Measurements from ENCODE around the gene PRPF40A. TPM values are rescaled to one million over a fixed set of nuclear protein-coding genes. Genes with fewer than 3 reads are reported as not detected.

Gene PRPF40A
- total and polyA plus RNA-seq, 2 of the 13 experiments (the other 11 are each of a cell fraction or from before 2014, with no cell fraction given) = 146 to 207 TPM

- POLR2A ChIA-PET = no interaction called here
- FAIRE-seq = no peak
Measured at GRCh38 chr2:152695763-152696162, 21.5 kb downstream of the PRPF40A start.

GRCh38 chr2:152694161-152694661 lies 23.1 kb downstream of the PRPF40A start:
- Histone ChIP-seq H2AFZ (ENCODE audit: low read length) (no peak overlapping the region), H3K9me3 (ENCODE audit: low read length) (no peaks in the 10 kb centered on the region), H3K27ac (ENCODE audit: extremely low read length, insufficient read depth, low read length) (no peak overlapping the region), H3K4me3 (replicated peaks in 1 of 3; ENCODE audit: insufficient read depth in 1 of 3, low read depth in 2 of 3, low read length in 3 of 3) (no peak overlapping the region), H3K36me3 (replicated peaks in 1 of 2; ENCODE audit: control insufficient read depth in 1 of 2, insufficient read depth in 2 of 2, low read length in 2 of 2) (peaks cover 3 to 46% of the 10 kb centered on the region in 2 experiments), H3K4me1 (ENCODE audit: insufficient read depth, low read length) (no peaks in the 10 kb centered on the region), H4K20me1 (ENCODE audit: insufficient read depth, low read length) (peaks cover 13% of the 10 kb centered on the region; the same call in 1 of the 2 replicates), H3K9ac (ENCODE audit: insufficient read depth, low read depth, low read length) (no peak overlapping the region), H3K27me3 (ENCODE audit: control insufficient read depth in 1 of 2, insufficient read depth in 2 of 2, low read length in 2 of 2) (no peaks in the 10 kb centered on the region), H3K79me2 (ENCODE audit: insufficient read depth, low read length) (peaks cover 57% of the 10 kb centered on the region), H3K4me2 (ENCODE audit: low read depth, low read length) (no peak overlapping the region)
- in situ Hi-C loops (cut with HindIII; ENCODE audit: extremely low pct_ligation_motif_present, low pct_unique_long_range_greater_than_20kb) (no loop called here), intact Hi-C loops (cut with micrococcal nuclease; ENCODE audit: unreplicated experiment) (no loop called here)
- WGBS (ENCODE audit: low lambda C conversion rate) = 95% methylated on average over 8 of the region's 8 CpGs
- ChIA-PET CTCF (ENCODE audit: low intra/inter-chr PET ratio, low total read pairs) (no interaction called here), POLR2A (no interaction called here)
- no TSS peak for BruUV-seq (replicated peaks)
- no peak for FAIRE-seq
- TF ChIP-seq GPN1 (CRISPR knock-in tag; IDR thresholded peaks at IDR 0.05; ENCODE audit: borderline replicate concordance) (no peak), RBM22 (optimal IDR thresholded peaks at IDR 0.05; ENCODE audit: low read length) (peak; percentile 44), ZNF572 (CRISPR knock-in tag; IDR thresholded peaks at IDR 0.05) (no peak), SNAPC4 (CRISPR knock-in tag; IDR thresholded peaks at IDR 0.05) (no peak), ZNF230 (CRISPR knock-in tag; IDR thresholded peaks at IDR 0.05) (no peak), SAP130 (CRISPR knock-in tag; IDR thresholded peaks at IDR 0.05; ENCODE audit: low read depth) (no peak), ETV6 (CRISPR knock-in tag; conservative IDR thresholded peaks at IDR 0.05) (no peak), E2F5 (CRISPR knock-in tag; conservative IDR thresholded peaks at IDR 0.05) (no peak)
- no peak for DNase-seq (ENCODE audit: low spot score)
- ATAC-seq = no peak

More at GRCh38 chr2:152695763-152696162, 21.5 kb downstream of the PRPF40A start:
- no TSS peak for BruUV-seq (replicated peaks)
- H4K20me1 ChIP-seq (ENCODE audit: insufficient read depth, low read length) = peaks cover 20% of the 10 kb centered on the region
- no peaks in the 10 kb centered on the region for H3K9me3 ChIP-seq (ENCODE audit: low read length)
- H3K4me1 ChIP-seq (ENCODE audit: insufficient read depth, low read length) = no peaks in the 10 kb centered on the region
- H3K4me3 ChIP-seq (replicated peaks in 1 of 3; ENCODE audit: insufficient read depth in 1 of 3, low read depth in 2 of 3, low read length in 3 of 3) = no peak overlapping the region
- H3K9ac ChIP-seq (ENCODE audit: insufficient read depth, low read depth, low read length) = no peak overlapping the region
- 96% methylated on average over 3 of the region's 3 CpGs for WGBS (ENCODE audit: low lambda C conversion rate)
- H3K27me3 ChIP-seq (ENCODE audit: control insufficient read depth in 1 of 2, insufficient read depth in 2 of 2, low read length in 2 of 2) = no peaks in the 10 kb centered on the region
- peaks cover 3 to 45% of the 10 kb centered on the region in 2 experiments for H3K36me3 ChIP-seq (replicated peaks in 1 of 2; ENCODE audit: control insufficient read depth in 1 of 2, insufficient read depth in 2 of 2, low read length in 2 of 2)
- TF ChIP-seq MAFF (IDR thresholded peaks at IDR 0.05; ENCODE audit: low read depth, low read length) = peak; percentile 77
- TF ChIP-seq IRF9 (CRISPR knock-in tag; IDR thresholded peaks at IDR 0.05; ENCODE audit: borderline replicate concordance) = no peak
- TF ChIP-seq MAFK (conservative IDR thresholded peaks at IDR 0.05 in 1 of 2, IDR thresholded peaks at IDR 0.05 in 1 of 2; ENCODE audit: low read length in 2 of 2) = peak; percentile 71 to 82
- no peak overlapping the region for H3K4me2 ChIP-seq (ENCODE audit: low read depth, low read length)
- in situ Hi-C loops (cut with HindIII; ENCODE audit: extremely low pct_ligation_motif_present, low pct_unique_long_range_greater_than_20kb) (no loop called here), intact Hi-C loops (cut with micrococcal nuclease; ENCODE audit: unreplicated experiment) (no loop called here)
- H2AFZ ChIP-seq (ENCODE audit: low read length) = no peak overlapping the region
- ATAC-seq = no peak
- H3K27ac ChIP-seq (ENCODE audit: extremely low read length, insufficient read depth, low read length) = no peak overlapping the region
- DNase-seq (ENCODE audit: low spot score) = no peak
- H3K79me2 ChIP-seq (ENCODE audit: insufficient read depth, low read length) = peaks cover 73% of the 10 kb centered on the region
- CTCF ChIA-PET (ENCODE audit: low intra/inter-chr PET ratio, low total read pairs) = no interaction called here

Data from HepG2 (cell line).